ENCODE data around the gene PTPRD.

Gene PTPRD

GRCh38 chr9:9718691-9719090 lies 894.1 kb downstream of the PTPRD start:
- TF ChIP-seq CTCF (IDR thresholded peaks at IDR 0.05; ENCODE audit: extremely low read depth, missing control alignments), result no peak
- no peak for DNase-seq (ENCODE audit: low spot score)

GRCh38 chr9:9679433-9679832 lies 933.4 kb downstream of the PTPRD start:
- no peak for DNase-seq (ENCODE audit: low spot score)
- no peak for TF ChIP-seq CTCF (IDR thresholded peaks at IDR 0.05; ENCODE audit: extremely low read depth, missing control alignments)

- DNase-seq (ENCODE audit: low spot score), result no peak
- TF ChIP-seq CTCF (IDR thresholded peaks at IDR 0.05; ENCODE audit: extremely low read depth, missing control alignments), result no peak
These were observed 938.3 kb downstream of the PTPRD start for GRCh38 chr9:9674461-9674860.

- no peak for DNase-seq (ENCODE audit: low spot score)
- no peak for TF ChIP-seq CTCF (IDR thresholded peaks at IDR 0.05; ENCODE audit: extremely low read depth, missing control alignments)
These were observed 942.3 kb downstream of the PTPRD start for GRCh38 chr9:9670454-9670853.

- DNase-seq (ENCODE audit: low spot score), result no peak
- TF ChIP-seq CTCF (IDR thresholded peaks at IDR 0.05; ENCODE audit: extremely low read depth, missing control alignments), result no peak
These were observed 967.8 kb downstream of the PTPRD start for GRCh38 chr9:9645006-9645405.

GRCh38 chr9:9631284-9631683 lies 981.5 kb downstream of the PTPRD start:
- TF ChIP-seq CTCF (IDR thresholded peaks at IDR 0.05; ENCODE audit: extremely low read depth, missing control alignments), result no peak
- peak; percentile 10 for DNase-seq (ENCODE audit: low spot score)

GRCh38 chr9:9625248-9625647 lies 987.6 kb downstream of the PTPRD start:
- DNase-seq (ENCODE audit: low spot score), result no peak
- TF ChIP-seq CTCF (IDR thresholded peaks at IDR 0.05; ENCODE audit: extremely low read depth, missing control alignments), result no peak

All from GM20000 (cell line).